ENCODE data around the gene MARVELD2. TPM values are rescaled to one million over a fixed set of nuclear protein-coding genes. Genes with fewer than 3 reads are reported as not detected.
"Not testable (repeated sequence)": the region's sequence is repeated elsewhere in the genome, so short reads cannot be mapped to it uniquely, and the experiment has no call there.

MARVELD2 gene
- total RNA-seq, 1 experiment from 2014 or later, result 0.32 TPM

DNA sequence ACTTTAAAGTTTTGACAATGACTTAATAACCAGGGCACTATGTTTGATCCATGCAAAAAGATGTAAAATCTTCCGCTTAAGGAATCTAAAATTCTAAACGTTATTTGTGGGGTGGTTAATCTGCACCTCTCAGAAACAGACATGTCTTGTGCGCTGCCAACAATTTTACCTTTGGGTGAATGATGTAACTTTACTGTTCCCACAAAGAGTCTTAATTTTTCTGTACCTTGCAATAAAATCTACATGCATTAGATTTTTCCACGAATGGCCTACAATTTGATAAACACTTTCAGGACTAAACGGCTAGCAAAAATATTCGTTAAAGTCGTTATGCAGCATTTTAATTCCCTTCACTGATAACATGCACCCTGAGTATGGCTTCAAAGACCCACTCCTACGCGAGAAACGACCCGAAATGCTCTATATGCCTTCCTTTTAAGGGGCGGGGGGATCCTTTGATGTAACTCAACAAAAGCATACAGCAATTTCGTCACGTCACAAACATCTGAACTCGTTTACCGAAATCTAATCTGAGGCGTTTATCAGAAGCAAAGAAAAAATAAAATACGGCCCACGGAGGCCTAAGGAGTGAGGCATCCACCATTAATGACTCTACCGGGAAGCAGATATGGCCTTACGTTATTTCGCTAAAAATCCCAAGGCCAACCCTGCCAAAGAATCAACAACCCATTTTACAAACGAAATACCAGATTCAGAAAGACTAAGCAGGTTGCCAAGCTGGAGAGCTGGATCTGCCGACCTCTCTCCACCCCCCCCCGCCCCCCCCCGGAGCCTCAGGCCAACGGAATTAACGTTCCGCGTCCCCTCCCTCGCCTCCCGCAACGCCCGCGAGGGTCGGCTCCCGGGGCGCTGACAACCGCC lies 46.2 kb upstream of the MARVELD2 start:
- ChIA-PET CTCF (no interaction called here), POLR2A (ENCODE audit: low non-redundant PET) (no interaction called here)
- DNase-seq (ENCODE audit: low spot score), result peak; percentile 48
- TF ChIP-seq, protein P1, sequence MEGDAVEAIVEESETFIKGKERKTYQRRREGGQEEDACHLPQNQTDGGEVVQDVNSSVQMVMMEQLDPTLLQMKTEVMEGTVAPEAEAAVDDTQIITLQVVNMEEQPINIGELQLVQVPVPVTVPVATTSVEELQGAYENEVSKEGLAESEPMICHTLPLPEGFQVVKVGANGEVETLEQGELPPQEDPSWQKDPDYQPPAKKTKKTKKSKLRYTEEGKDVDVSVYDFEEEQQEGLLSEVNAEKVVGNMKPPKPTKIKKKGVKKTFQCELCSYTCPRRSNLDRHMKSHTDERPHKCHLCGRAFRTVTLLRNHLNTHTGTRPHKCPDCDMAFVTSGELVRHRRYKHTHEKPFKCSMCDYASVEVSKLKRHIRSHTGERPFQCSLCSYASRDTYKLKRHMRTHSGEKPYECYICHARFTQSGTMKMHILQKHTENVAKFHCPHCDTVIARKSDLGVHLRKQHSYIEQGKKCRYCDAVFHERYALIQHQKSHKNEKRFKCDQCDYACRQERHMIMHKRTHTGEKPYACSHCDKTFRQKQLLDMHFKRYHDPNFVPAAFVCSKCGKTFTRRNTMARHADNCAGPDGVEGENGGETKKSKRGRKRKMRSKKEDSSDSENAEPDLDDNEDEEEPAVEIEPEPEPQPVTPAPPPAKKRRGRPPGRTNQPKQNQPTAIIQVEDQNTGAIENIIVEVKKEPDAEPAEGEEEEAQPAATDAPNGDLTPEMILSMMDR (conservative IDR thresholded peaks at IDR 0.05; ENCODE audit: low read depth, low read length), result no peak
- no peak for TF ChIP-seq EZH2 (IDR thresholded peaks at IDR 0.05; ENCODE audit: borderline replicate concordance, low read depth, low read length, poor library complexity, severe bottlenecking)
- Histone ChIP-seq H3K4me3 (ENCODE audit: low read depth, low read length, poor library complexity, severe bottlenecking) (peak overlapping the region; percentile 65), H3K4me1 (ENCODE audit: insufficient read depth, low read length, poor library complexity, severe bottlenecking) (peaks cover 11% of the 10 kb centered on the region), H3K27ac (ENCODE audit: low read depth, low read length, poor library complexity, severe bottlenecking) (peak overlapping the region; percentile 99), H3K36me3 (ENCODE audit: insufficient read depth, low read length, poor library complexity, severe bottlenecking) (peaks cover 33% of the 10 kb centered on the region), H3K27me3 (replicated peaks; ENCODE audit: insufficient read depth, low read depth, low read length, poor library complexity) (no peaks in the 10 kb centered on the region), H3K9me3 (ENCODE audit: low read depth, low read length, poor library complexity, severe bottlenecking) (no peaks in the 10 kb centered on the region)
- TSS peak; percentile 67 for BruUV-seq (replicated peaks)
- intact Hi-C loops (cut with micrococcal nuclease; ENCODE audit: unreplicated experiment), result loop anchor here (10.0 kb wide), 1 partner anchor 274 kb away; the partner anchor contains the start of gene SLC30A5

- Histone ChIP-seq H3K4me1 (ENCODE audit: insufficient read depth, low read length, poor library complexity, severe bottlenecking) (peaks cover 11% of the 10 kb centered on the region), H3K4me3 (ENCODE audit: low read depth, low read length, poor library complexity, severe bottlenecking) (peak within 1 kb of the TSS; percentile 65), H3K9me3 (ENCODE audit: low read depth, low read length, poor library complexity, severe bottlenecking) (no peaks in the 10 kb centered on the region), H3K27ac (ENCODE audit: low read depth, low read length, poor library complexity, severe bottlenecking) (peak within 1 kb of the TSS; percentile 99), H3K36me3 (ENCODE audit: insufficient read depth, low read length, poor library complexity, severe bottlenecking) (peaks cover 31% of the 10 kb centered on the region), H3K27me3 (replicated peaks; ENCODE audit: insufficient read depth, low read depth, low read length, poor library complexity) (no peaks in the 10 kb centered on the region)
- TF ChIP-seq EZH2 (IDR thresholded peaks at IDR 0.05; ENCODE audit: borderline replicate concordance, low read depth, low read length, poor library complexity, severe bottlenecking), result no peak
- TF ChIP-seq, protein P1 (conservative IDR thresholded peaks at IDR 0.05; ENCODE audit: low read depth, low read length), result no peak
- BruUV-seq (replicated peaks), result no TSS peak
- intact Hi-C loops (cut with micrococcal nuclease; ENCODE audit: unreplicated experiment), result loop anchor here (10.0 kb wide), 1 partner anchor 275 kb away; the partner anchor contains the start of gene SLC30A5
- ChIA-PET CTCF (no interaction called here), POLR2A (ENCODE audit: low non-redundant PET) (interaction anchor here (0.5 kb wide), 1 partner anchor 18 kb away, joined by 3 read pairs; no protein-coding TSS in a partner anchor)
- peak; percentile 93 for DNase-seq (ENCODE audit: low spot score)
These were observed 45.4 kb upstream of the MARVELD2 start, which contains the start of the genes AK6, RAD17 and TAF9 for GRCh38 chr5:69369340-69370121. Gene AK6, minus strand, starts transcription at chr5:69369520. Its CDS starts 30 bp downstream, at chr5:69369490. Gene RAD17, plus strand, starts transcription at chr5:69369818. Its CDS starts 2,391 bp downstream, at chr5:69372209. Gene TAF9, minus strand, starts transcription at chr5:69369520. Its CDS starts 3,783 bp downstream, at chr5:69365737.

DNA sequence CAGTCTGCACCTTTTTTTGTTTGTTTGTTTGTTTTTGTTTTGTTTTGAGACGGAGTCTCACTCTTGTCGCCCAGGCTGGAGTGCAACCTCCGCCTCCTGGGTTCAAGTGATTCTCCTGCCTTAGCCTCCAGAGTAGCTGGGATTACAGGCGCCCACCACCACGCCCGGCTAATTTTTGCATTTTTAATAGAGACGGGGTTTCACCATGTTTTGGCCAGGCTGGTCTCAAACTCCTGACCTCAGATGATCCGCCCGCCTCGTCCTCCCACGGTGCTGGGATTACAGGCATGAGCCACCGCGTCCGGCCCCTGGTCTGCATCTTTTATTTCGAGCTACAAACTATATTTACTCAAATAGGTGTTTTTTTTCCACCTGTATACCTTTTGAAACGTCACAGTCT lies 44.6 kb upstream of the MARVELD2 start:
- H3K9me3 ChIP-seq (ENCODE audit: low read depth, low read length, poor library complexity, severe bottlenecking); CTCF ChIA-PET; POLR2A ChIA-PET (ENCODE audit: low non-redundant PET); DNase-seq (ENCODE audit: low spot score); H3K27ac ChIP-seq (ENCODE audit: low read depth, low read length, poor library complexity, severe bottlenecking); intact Hi-C loops (cut with micrococcal nuclease; ENCODE audit: unreplicated experiment); H3K27me3 ChIP-seq (replicated peaks; ENCODE audit: insufficient read depth, low read depth, low read length, poor library complexity): not testable (repeated sequence)
- H3K4me3 ChIP-seq (ENCODE audit: low read depth, low read length, poor library complexity, severe bottlenecking), result peak overlapping the region; percentile 65
- H3K4me1 ChIP-seq (ENCODE audit: insufficient read depth, low read length, poor library complexity, severe bottlenecking), result peaks cover 11% of the 10 kb centered on the region
- TSS peak; percentile 57 for BruUV-seq (replicated peaks)
- peaks cover 23% of the 10 kb centered on the region for H3K36me3 ChIP-seq (ENCODE audit: insufficient read depth, low read length, poor library complexity, severe bottlenecking)
